NCI-H524 (cell line): ENCODE measurements around the gene UPF1.

Experiments
- DNase-seq, 2 experiments: peaks; one replicate each; lab custom pipeline; 2025; lab: John Stamatoyannopoulos, UW

UPF1 gene

GRCh38 chr19:18857223-18857622 lies 25.5 kb downstream of the UPF1 start:
- no peak for DNase-seq

GRCh38 chr19:18858906-18859646 lies 27.3 kb downstream of the UPF1 start:
- DNase-seq = no peak

- DNase-seq = no peak
Observed at GRCh38 chr19:18859676-18860301, 28.0 kb downstream of the UPF1 start.

DNA sequence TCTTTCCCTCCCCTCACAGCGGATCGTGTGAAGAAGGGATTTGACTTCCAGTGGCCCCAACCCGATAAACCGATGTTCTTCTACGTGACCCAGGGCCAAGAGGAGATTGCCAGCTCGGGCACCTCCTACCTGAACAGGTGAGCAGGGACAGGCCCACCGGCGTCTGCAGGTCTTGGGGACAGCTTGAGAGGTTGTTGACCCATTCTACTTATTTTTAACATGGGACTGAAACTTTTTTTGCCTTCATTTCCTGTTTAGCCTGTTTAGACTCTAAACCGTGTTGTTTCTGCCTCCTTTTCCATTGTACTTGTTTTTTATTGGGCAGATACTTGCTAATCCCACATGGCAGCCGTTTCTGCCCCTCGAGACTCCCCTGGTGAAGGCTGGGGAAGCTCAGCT lies 28.5 kb downstream of the UPF1 start:
- no peak for DNase-seq

DNA sequence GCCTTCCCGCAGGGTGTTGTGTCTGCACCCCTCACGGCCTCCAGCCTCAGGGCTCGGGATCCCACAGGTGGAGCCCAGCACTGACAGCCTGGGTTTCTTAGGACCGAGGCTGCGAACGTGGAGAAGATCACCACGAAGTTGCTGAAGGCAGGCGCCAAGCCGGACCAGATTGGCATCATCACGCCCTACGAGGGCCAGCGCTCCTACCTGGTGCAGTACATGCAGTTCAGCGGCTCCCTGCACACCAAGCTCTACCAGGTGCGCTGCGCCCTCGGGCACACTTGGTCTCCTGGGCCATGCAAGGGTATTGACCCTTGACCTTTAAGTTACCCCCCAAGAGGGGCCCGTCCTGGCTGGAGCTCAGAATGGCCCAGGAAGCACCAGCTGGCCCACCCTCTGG lies 29.0 kb downstream of the UPF1 start:
- DNase-seq = no peak

DNA sequence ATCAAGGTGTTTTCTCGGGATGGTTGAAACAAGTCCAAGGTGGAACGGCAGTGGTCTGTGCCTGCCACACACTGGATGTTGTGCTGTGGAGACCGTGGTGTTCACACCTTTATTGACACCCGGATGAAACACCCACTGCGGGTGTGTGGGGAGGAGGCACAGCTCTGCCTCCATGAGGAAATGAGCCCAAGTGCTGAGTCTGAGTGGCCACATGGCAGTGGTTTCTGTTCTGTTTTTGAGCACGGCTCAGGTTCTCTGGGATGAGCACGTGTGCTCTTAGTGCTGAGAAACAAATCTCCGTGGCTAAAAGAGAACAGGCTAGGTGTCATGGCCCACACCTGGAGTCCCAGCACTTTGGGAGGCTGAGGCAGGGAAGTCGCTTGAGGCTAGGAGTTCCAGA lies 29.5 kb downstream of the UPF1 start:
- DNase-seq = no peak

GRCh38 chr19:18861917-18862316 lies 30.2 kb downstream of the UPF1 start:
- no peak for DNase-seq

DNA sequence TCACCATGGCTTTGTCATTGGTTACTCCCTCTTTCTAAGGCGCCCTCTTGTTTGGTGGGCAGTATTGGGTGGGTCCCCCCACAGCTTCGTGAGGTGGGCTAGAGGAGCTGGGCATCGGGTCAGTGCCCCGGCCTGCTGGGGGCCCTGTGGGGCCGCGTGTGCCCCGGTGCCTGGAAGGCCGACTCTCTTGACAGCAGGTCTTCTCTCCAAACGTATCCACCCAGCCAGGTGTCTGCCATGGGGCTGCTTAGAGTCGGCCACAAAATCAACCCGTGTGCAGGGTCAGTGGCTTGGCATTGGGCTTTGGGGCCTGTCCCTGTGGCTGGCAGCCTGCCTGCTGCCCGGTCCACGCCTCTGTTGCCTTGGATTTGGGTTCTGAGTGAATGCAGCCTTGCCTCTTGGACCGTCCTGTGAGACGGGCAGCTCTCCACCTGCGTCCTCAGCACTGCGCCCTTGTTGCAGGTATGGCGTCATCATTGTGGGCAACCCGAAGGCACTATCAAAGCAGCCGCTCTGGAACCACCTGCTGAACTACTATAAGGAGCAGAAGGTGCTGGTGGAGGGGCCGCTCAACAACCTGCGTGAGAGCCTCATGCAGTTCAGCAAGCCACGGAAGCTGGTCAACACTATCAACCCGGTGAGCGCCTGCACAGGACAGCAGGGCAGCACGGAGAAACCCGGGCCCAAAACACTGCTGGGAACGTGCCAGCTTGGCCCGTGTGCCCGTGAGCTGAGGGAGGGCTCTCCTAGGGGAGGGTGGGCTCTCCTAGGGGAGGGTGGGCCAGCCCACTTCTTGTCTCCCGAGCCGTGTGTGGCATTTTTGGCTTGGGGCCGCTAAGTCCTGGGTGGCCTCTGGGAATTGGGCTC lies 31.4 kb downstream of the UPF1 start:
- no peak for DNase-seq

GRCh38 chr19:18863843-18864362 lies 32.1 kb downstream of the UPF1 start:
- no peak for DNase-seq

DNA sequence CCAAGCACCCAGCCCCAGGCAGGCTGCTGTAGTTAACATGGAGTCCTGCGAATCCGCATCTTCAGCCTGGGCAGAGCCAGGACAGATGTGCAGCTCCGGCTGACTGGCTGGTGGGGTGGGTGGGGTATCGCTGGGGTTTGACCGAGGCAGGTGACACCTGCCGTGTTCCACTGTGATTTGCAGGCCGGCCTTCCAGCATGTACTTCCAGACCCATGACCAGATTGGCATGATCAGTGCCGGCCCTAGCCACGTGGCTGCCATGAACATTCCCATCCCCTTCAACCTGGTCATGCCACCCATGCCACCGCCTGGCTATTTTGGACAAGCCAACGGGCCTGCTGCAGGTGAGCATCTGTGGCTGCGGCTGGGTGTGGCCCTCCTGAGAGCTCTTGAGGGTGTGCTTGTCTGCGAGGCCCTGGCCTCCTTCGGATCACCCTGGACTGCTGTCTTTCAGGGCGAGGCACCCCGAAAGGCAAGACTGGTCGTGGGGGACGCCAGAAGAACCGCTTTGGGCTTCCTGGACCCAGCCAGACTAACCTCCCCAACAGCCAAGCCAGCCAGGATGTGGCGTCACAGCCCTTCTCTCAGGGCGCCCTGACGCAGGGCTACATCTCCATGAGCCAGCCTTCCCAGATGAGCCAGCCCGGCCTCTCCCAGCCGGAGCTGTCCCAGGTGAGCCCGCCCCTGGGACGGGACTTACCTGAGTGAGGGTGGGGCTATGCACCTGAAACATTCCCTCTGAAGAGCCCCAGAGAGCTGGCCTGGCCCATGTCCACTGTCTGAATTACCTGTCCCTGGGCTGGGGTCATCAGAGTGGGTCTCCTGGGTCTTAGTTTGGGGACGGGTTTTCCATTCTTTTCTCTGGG lies 33.6 kb downstream of the UPF1 start:
- no peak for DNase-seq

GRCh38 chr19:18865973-18866799 lies 34.4 kb downstream of the UPF1 start:
- peak in 1 of 2 experiments; percentile 53 for DNase-seq

DNA sequence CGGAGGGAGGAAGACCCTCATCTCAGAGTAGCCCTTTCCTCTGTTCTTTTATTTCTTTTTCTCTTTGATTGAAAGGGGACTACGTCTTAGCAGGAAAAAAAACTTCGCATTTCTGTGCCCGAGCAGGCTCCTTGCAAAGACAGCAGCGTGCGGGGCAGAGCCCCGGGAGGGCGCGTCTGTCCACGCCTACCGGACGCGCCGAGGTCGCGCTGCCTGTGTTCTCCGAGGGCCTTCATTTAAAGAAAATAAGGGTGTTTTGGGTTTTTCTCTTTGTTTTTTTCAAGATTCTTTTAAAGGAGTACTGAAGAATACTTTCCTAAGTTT lies 35.0 kb downstream of the UPF1 start:
- no peak for DNase-seq

- DNase-seq = no peak
Observed at GRCh38 chr19:18867199-18867598, 35.4 kb downstream of the UPF1 start.

DNA sequence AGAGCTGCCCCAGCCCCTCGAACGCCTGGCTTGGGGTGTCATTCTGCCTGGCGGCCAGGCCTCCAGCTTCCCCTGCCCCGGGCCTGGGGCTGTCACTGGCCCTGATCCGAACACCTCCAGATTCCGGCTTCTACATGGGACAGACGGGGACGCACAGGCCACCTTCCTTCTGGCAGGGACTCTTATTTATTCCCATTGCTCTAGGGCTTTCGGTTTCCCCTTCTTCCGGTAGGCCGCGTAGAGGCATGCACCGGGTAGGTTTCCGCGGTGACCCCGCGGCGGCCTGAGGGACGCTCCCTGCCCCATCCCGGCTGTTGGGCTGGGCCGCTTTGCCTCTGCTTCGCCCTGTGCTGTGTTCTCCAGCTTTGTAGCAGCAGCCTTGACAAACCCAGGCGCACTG lies 36.0 kb downstream of the UPF1 start:
- no peak for DNase-seq

- no peak for DNase-seq
Observed at GRCh38 chr19:18868380-18869022, 36.7 kb downstream of the UPF1 start.

GRCh38 chr19:18869023-18869618 lies 37.4 kb downstream of the UPF1 start:
- no peak for DNase-seq

DNA sequence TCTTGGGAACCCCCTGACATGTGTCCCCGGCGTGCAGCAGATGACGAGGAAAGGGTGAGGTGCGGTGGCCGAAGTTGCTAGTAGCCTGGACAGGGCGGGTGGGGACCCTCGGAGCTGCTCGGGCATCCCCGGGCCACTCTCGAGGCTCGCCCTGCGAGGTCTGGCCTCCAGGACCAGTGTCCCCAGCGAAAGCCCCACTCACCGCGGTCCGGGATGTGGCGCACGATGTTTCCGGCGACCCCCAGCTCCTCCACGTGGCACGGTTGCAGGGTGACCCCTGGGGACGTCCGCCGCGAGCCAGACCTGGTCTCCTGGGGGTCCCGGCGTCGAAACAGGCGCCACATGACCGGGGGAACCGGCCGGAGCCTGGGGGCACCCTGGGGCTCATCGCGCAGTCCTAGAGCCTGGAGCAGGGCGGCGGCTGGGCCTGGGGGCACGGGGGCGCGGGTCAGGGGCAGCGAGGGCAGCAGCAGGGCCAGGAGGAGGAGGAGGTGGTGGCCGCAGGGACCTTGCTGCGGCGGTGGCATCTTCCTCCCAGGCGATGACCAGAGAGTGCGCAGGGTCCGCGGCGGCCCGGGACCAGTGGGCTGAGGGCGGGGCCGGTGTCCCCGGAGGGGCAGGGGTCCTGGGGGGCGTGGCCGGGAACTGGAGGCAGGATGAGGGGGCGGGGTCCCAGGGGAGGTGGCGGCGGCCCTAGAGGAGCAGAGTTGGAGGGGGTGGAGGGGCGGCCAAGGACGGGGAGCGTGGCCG lies 38.2 kb downstream of the UPF1 start:
- DNase-seq = no peak

DNA sequence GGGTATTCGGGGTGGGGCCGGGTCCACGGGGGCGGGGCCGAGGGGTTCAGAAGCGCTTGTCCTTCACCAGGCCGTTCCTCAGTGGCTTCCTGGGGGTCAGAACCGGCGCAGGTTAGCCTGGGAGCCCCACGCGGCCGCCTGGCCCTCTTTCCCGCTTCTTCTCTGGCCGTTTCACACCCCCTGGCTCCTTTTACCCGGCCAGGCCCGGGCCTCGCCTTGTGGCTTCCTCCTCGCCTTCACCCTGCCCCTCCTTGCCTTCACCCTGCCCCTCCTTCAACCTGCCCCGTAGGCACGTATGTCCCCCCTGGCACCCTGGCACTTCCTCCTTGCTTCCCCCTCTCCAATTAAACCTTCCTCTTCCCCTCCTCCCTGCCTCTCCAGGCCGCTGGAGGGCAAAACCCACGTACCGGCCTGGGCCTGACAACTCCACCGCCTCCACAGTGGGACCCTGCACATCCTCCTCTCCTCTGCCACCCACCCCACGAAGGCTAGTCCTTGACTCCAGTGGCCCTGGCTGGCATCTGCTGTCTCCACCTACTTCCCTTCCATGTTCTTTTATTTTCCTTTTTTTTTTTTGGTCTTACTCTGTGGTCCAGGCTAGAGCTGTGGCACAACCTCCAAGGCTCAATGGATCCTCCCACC lies 38.9 kb downstream of the UPF1 start:
- no peak for DNase-seq

DNA sequence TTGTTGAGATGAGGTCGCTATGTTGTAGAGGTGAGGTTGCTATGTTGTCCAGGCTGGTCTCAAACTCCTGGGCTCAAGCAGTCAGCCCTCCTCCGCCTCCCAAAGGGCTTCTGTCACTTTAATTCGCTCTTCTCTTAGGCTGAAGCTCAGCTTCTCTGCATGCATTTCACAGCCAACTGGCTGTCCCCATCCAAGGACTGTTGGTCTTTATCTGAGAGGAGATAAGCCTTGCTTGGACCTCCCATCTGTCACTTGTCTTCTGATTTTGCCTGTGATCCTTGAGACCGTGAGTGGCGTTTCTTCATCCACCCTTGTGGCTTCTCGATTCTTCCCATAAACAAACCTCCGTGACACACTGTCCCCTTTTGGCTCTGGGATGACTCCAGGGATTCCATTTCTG lies 39.8 kb downstream of the UPF1 start:
- peak in 1 of 2 experiments; percentile 73 for DNase-seq
